HG02852 (cell line): ENCODE results near the gene TP53BP2.
"Not testable (repeated sequence)": the region's sequence is repeated elsewhere in the genome, so short reads cannot be mapped to it uniquely, and the experiment has no call there.

Experiments used
- ATAC-seq: cut with Tn5 transposase; IDR thresholded peaks from one replicate; pipeline ENCODE4 v1.9.1; 2021; ENCODE audit warnings: mild to moderate bottlenecking, moderate library complexity; ENCODE audit not compliant: unreplicated experiment

Gene TP53BP2, protein sequence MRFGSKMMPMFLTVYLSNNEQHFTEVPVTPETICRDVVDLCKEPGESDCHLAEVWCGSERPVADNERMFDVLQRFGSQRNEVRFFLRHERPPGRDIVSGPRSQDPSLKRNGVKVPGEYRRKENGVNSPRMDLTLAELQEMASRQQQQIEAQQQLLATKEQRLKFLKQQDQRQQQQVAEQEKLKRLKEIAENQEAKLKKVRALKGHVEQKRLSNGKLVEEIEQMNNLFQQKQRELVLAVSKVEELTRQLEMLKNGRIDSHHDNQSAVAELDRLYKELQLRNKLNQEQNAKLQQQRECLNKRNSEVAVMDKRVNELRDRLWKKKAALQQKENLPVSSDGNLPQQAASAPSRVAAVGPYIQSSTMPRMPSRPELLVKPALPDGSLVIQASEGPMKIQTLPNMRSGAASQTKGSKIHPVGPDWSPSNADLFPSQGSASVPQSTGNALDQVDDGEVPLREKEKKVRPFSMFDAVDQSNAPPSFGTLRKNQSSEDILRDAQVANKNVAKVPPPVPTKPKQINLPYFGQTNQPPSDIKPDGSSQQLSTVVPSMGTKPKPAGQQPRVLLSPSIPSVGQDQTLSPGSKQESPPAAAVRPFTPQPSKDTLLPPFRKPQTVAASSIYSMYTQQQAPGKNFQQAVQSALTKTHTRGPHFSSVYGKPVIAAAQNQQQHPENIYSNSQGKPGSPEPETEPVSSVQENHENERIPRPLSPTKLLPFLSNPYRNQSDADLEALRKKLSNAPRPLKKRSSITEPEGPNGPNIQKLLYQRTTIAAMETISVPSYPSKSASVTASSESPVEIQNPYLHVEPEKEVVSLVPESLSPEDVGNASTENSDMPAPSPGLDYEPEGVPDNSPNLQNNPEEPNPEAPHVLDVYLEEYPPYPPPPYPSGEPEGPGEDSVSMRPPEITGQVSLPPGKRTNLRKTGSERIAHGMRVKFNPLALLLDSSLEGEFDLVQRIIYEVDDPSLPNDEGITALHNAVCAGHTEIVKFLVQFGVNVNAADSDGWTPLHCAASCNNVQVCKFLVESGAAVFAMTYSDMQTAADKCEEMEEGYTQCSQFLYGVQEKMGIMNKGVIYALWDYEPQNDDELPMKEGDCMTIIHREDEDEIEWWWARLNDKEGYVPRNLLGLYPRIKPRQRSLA

DNA sequence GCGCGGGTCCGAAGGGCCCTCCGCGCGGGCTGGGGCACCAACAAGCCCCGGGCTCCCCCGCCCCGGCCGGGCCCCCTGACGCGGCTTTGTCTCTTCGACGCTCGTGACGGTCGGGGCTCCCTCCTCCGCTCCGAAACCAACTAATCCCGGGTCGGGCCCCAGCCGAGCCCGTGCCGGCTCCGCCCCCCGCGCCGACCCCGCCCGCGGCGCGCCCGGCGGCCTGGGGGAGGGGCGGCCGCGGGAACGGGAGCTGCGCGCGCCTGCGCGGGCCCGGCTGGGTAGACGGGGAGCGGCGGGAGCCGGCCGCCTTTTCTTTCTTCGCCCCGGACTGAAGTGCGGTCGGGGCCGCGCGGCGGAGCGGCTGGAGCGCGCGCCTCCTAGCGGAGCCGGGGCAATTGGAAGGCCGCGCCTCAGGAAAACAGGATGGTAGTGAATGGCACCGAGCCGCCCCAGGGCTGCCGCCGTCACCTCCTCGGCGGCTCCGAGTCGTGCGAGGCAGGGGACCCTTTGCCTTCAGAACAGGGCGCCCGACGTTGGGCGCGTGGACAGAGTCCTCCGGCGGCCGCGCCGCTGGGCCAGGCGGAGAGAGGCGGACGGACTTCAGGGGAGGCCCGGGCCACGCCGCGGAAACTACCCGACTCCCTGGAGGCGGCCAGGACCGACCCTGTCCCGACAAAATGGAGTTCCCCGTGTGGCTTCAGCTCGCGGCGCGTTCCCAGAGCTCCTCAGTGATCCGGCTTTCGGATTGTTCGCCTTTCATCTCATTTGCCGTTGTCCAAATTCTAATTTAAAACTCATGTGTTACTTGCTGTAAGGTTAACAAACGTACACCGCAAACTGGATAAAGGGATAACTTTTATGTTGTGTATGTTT is at the start of gene TP53BP2:
TSS of gene TP53BP2 (minus strand) at position 138 of the 873 bp plus-strand sequence. CDS start 267 bp downstream, outside the sequence.
- peak; percentile 65 for ATAC-seq

DNA sequence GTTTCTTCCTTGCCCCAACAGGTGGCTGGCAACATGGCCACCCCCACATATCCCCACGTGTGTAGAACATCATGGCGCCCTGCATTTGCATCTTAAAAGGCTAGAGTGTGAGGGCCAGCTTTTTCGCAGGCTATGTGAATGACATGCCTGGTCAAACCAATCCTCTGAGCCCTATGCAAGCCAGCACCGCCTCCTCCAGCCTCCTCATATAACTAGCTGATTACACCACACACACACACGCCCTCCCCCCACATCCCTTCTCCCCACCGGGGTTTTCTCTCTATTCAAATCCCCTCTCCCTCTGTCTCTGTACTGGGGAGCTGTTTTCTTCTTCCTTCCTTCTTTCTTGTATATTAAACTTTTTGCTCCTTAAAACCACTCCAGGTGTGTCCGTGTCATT is 44.7 kb upstream of the TP53BP2 start:
- ATAC-seq: not testable (repeated sequence)

DNA sequence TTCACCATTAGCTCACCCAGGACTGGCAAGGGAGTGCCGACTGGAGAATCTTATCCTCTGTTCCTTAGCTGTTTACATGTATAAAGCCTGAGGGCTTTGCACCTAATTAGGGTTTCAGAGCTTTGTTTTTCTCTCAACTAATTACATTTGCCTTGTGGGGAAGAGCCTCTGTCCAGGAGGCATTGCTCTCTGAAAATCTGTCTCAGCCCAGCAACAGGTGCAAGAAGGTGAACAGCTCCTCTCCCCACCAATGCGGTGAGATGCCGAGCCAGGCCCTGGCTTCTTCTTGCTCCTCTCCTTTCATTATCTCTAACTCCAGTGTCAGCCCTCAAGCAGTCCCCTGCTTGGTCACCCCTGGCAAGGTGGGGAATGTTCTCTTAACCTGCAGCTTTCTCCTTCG is 43.6 kb upstream of the TP53BP2 start:
- ATAC-seq: not testable (repeated sequence)

DNA sequence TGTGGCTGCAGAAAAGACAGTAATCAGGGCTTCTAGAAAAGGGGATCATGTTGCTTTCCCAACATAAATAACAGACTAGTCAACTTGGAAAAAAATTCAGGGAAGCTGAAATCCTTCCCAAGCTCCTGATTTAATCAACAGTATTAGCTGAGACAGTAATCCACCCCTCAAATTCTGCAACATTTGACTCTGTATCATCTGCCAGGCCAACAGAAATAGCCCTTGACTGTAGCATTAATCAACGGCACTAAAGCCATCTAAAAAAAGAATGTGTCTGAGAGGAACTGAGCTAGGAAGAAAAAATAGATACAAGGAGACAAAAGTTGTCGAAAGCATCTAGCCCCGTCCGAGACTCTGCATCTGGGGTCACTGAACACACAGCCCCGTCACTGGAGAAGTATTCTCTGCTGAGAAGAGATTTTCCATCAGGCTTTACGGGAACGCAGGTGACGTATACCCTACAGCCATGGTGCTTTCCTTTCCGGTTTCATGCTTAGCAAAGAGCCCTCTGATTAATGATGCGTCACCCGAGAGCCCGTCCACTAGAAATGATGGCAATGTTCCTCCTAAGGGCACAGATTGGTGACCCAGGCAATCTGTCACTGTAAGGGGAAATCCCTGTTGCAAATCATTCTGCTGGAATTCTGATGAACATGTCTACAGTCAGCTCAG is 42.1 kb upstream of the TP53BP2 start:
- ATAC-seq: no peak

DNA sequence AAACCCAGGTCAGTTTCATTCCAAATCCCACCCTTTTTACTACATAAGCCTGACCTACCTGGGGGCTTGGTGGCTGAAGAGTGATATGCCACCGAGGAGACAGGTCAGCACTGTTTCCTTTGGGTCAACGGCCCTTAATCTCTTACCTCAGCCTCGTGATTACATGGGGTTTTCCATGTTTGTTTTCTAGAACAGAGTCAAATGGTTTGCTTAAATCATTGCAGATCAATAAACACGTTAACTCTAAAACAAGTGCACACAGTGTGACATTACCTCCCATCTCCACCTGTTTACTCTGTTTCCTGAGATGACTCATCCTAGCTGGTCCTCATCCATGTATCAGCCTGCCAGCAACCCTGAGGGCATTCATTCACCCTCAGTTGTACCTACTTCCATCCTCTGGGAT is 40.8 kb upstream of the TP53BP2 start:
- no peak for ATAC-seq

DNA sequence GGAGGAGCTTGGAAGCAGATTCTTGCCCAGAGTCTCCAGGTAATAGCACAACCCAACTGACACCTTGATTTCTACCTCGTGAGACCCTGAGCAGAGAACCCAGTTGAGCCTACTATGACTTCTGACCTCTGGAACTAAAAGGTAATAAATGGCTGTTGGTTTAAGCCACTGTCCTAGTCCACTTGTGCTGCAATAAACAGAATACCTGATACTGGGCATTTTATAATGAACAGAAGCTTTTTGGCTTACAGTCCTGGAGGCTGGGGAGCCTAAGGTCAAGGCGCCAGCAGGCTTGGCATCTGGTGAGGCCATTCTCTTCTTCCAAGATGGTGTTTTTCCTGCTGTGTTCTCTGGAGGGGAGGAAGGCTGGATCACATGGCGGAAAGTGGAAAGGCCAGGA is 39.9 kb upstream of the TP53BP2 start:
- ATAC-seq: no peak

DNA sequence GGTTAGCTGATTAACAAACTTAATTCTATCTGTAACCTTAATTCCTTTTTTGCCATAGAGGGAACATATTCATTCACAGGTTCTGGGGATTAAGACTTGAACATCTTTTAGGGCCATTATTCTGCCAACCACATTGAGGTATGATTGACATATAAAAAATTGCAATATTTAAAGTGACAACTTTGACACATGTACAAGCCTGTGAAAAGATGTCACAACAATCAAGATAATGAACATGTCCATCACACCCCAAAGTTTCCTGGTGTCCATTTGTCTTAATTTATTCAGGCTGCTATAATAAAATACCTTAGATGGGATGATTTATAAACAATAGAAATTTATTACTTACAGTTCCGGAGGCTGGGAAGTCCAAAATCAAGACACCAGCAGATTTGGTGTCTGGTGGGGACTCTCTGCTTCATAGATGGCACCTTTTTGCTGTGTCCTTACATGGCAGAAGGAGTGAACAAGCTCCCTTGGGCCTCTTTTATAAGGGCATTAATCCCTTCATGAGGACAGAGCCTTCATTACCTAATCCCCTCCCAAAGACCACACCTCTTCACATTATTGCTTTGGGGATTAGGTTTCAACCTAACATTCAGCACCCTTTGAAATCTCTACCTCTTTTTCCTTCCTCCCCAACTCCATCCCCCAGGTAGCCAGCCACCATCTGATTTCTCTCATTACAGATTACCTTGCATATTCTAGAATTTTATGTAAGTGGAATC is 33.0 kb upstream of the TP53BP2 start:
- no peak for ATAC-seq

DNA sequence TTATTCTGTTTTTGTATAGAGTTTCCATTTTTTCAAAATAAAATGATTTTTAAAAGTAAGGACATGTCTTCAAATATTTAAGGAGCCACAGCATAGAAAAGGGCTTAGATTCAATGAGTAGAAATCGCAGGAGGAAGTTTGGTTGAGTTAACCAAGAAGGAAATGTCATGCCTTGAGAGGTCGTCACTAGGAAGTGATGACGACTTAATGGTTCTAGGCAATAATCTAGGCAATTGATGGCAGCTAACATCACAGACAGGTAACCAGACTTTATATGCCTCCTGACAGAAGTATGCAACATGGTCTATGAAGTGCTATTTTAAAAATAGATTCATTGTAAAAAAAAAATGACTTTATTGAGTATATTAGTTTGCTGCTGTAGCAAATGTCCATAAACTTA is 32.1 kb upstream of the TP53BP2 start:
- no peak for ATAC-seq

DNA sequence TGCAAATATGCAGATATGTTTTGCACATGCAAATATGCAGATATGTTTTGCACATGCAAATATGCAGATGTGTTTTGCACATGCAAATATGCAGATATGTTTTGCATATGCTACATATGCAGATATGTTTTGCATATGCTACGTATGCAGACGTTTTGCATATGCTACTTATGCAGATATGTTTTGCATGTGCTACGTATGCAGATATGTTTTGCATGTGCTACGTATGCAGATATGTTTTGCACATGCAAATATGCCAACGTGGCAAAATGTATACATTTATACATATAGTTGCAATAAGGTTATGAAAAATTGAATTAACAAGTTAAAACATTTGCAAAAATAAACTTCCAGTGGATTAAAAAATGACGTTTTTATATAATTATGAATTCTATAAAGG is 30.8 kb upstream of the TP53BP2 start:
- no peak for ATAC-seq

DNA sequence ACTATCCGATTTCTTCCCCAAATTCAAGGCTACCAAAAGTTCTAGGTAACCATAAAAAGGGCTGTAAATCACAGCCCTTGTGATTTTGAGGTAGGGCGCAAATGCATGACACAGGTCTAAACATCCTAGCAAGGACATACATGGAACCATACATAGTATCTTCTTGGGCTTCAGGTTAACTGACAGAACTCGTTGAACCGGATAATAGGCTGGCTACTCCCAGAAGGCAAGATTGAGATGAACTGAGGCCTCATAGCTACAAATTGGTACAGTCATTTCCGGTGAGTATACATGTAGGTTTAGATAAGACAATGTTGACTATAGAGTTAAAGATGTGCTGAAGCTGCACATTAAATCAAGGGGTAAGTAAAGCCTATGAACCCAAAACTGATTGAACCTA is 27.3 kb upstream of the TP53BP2 start:
- ATAC-seq: no peak

DNA sequence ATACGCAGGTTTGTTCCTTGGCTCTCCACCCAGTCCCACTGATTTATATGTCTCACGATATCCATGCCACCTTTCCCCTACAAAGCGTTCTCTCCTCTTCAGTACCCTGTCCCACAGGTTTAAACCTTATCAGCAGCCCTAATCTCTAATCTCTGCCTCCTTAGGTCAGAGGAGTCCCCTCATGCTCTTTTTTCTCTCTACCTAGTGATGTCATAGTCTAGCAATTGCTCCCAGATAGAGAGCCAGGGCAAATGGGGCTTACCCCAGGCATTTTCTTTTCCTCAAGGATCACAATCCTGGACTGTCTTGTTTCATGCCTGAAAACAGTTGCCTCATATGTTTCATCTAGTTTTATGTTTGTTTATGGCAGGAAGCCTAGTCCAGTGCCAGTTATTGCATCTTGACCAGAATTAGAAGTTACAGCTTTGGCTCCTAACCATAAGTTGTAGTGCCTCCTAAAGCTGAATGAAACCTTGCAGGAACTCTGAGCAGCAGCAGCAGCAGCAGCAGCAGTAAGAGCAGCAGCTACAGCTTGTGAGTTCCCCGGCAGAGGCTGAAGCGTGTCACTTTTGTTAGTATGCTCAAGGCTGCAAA is 26.7 kb upstream of the TP53BP2 start:
- no peak for ATAC-seq

DNA sequence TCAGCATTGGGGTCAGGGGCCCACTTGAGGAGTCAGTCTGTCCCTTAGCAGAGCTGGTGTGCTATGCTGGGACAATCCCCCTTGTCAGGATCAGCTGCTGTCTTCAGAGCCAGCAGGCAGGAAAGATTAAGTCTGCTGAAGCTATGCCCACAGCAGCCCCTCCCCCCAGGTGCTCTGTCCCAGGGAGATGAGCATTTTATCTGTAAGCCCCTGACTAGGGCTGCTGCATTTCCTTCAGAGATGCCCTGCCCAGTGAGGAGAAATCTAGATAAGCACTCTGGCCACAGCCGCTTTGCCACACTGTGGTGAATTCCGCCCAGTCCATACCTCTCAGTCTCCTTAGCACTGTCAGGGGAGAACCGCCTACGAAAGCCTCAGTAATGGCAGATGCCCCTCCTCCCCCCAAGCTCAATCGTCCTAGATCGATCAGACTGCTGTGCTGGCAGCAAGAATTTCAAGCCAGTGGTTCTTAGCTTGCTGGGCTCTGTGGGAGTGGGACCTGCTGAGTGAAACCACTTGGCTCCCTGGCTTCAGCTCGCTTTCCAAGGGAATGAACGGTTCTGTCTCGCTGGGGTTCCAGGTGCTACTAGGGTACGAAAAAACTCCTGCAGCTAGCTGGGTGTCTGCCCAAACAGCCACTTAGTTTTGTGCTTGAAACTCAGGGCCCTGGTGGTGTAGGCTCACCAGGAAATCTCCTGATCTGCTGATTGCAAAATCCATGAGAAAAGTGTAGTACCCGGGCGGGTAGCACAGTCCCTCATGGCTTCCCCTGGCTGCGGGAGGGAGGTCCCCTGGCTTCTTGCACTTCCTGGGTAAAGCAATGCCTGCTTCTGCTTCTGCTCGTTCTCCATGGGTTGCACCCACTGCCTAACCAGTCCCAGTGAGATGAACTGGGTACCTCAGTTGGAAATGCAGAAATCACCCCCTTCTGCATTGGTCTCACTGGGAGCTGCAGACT is 25.1 kb upstream of the TP53BP2 start:
- ATAC-seq: no peak

DNA sequence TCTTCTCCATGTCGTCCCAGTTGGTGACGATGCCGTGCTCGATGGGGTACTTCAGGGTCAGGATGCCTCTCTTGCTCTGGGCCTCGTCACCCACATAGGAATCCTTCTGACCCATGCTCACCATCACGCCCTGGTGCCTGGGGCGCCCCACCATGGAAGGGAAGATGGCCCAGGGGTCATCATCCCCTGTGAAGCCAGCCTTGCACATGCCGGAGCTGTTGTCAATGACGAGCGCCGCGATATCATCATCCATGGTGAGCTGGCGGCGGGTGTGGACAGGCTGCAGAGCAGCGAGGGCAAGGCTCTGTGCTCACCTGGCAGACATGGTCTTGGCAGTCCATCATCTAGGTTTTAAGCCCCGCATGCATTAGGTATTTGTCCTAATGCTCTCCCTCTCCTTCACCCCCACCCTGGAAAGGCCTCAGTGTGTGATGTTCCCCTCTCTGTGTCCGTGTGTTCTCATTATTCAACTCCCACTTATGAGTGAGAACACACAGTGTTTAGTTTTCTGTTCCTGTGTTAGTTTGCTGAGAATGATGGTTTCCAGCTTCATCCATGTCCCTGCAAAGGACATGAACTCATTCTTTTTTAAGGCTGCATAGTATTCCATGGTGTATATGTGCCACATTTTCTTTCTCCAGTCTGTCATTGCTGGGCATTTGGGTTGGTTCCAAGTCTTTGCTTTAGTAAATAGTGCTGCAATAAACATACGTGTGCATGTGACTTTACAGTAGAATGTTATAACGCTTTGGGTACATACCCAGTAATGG is 19.0 kb upstream of the TP53BP2 start:
- not testable (repeated sequence) for ATAC-seq

DNA sequence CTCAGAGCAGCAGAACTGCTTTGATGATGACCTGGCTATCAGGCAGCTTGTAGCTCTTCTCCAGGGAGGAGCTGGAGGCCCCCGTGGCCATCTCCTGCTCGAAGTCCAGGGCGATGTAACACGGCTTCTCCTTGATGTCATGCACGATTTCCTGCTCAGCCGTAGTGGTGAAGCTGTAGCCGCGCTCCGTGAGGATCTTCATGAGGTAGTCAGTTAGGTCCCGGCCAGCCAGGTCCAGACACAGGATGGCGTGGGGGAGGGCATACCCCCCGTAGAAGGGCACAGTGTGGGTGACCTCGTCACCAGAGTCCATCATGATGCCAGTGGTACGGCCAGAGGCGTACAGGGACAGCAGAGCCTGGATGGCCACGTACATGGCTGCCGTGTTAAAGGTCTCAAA is 18.3 kb upstream of the TP53BP2 start:
- ATAC-seq: no peak

DNA sequence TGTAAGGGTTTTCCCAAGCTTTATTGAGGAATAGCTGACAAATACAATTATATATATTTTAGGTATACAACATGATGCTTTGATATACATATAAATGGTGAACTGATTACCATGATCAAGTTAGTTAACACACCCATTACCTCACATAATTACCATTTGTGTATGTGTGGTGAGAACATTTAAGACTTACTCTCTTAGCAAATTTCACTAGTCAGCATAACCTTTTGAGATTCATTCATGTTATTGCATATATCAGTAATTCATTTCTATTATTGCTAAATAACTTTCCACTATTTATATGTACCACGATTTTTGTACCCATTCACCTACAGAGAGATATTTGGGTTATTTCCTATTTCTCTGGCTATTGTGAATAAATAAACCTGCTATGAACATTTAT is 16.2 kb upstream of the TP53BP2 start:
- ATAC-seq: no peak

DNA sequence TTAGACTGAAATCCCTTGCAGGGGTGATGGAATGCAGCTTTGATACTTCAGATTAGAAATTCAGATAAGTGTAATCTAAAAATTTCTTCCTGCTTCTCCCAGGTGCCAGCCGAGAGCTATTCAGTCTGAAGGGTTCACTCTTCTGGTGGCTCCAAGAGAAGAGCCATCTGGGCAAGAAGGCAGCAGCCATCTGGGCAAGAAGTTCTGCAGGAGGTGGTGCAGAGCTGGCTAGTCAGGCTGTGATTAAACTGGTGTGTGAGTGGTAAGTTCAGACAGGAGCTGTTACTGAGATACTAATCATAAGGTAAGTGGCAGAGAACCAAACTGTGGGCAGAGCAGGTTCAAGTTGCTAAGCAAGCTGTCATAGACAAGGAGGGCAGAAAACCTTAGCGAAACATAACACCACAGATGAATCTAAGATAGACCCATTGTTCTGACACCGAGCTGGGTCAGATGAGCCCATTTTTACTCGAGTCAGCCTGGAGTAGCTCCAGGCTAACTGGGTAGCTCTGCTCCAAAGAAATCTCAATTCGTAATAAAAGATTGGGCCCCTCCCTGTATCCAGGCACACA is 14.4 kb upstream of the TP53BP2 start:
- no peak for ATAC-seq

DNA sequence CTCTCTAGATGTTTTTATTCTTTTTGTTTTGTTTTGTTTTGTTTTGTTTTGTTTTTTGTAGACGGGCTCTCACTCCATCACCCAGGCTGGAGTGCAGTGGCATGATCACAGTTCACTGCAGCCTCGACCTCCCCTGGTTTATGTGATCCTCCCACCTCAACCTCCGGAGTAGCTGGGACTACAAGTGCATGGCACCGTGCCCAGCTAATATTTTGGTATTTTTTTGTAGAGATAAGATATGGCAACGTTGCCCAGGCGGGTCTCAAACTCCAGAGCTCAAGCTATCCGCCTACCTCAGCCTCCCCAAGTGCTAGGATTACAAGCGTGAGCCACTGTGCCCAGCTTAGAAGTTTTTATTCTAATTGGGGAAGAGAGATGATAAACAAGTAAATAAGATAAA is 13.3 kb upstream of the TP53BP2 start:
- no peak for ATAC-seq
